ENCODE measurements around the gene RXRB.
A peak's percentile ranks its signal among the peaks of the same experiment; 100 is the strongest.

RXRB gene

GRCh38 chr6:33200219-33201146 is at the start of gene RXRB, which contains the start of gene SLC39A7:
TSS of gene RXRB (minus strand) at chr6:33200665. CDS start at chr6:33200476, 189 bp downstream.
TSS of gene SLC39A7 (plus strand) at chr6:33200867. CDS start at chr6:33201246, 379 bp downstream.
- TF ChIP-seq EZH2phosphoT487 (IDR thresholded peaks at IDR 0.05; ENCODE audit: borderline replicate concordance, low read length) (no peak), CTCF (IDR thresholded peaks at IDR 0.05; ENCODE audit: low read depth, low read length, poor library complexity, severe bottlenecking) (no peak)
- Histone ChIP-seq H3K27me3 (ENCODE audit: control insufficient read depth, low read length) (no peaks in the 10 kb centered on the region), H3K9me2 (replicated peaks; ENCODE audit: control insufficient read depth, low read length) (no peaks in the 10 kb centered on the region), H3K4me3 (ENCODE audit: low read length) (peak within 1 kb of the TSS; percentile 91), H3K4me1 (ENCODE audit: control insufficient read depth, low read length) (peaks cover 55% of the 10 kb centered on the region), H3K36me3 (ENCODE audit: control insufficient read depth, low read length) (peaks cover 61% of the 10 kb centered on the region), H4K20me1 (ENCODE audit: control insufficient read depth, insufficient read depth, low read depth, low read length) (0 out of 2 replicates have a peak, but pooled peaks cover 4% of the 10 kb centered on the region), H3K27ac (ENCODE audit: low read depth, low read length) (peak within 1 kb of the TSS; percentile 87), H3K9me3 (ENCODE audit: control insufficient read depth, insufficient read depth, low read length) (no peaks in the 10 kb centered on the region), H3K4me2 (ENCODE audit: low read length) (peak within 1 kb of the TSS; percentile 98), H3F3A (ENCODE audit: control insufficient read depth, insufficient read depth) (peaks cover 15% of the 10 kb centered on the region), H3K79me2 (ENCODE audit: control insufficient read depth, low read length) (peaks cover 56% of the 10 kb centered on the region)

- Histone ChIP-seq H3K4me2 (ENCODE audit: low read length) (peak overlapping the region; percentile 92), H3K4me3 (ENCODE audit: low read length) (peak overlapping the region; percentile 73), H3F3A (ENCODE audit: control insufficient read depth, insufficient read depth) (peaks cover 8% of the 10 kb centered on the region), H4K20me1 (ENCODE audit: control insufficient read depth, insufficient read depth, low read depth, low read length) (no peaks in the 10 kb centered on the region), H3K79me2 (ENCODE audit: control insufficient read depth, low read length) (peaks cover 8% of the 10 kb centered on the region), H3K9me2 (replicated peaks; ENCODE audit: control insufficient read depth, low read length) (no peaks in the 10 kb centered on the region), H3K36me3 (ENCODE audit: control insufficient read depth, low read length) (peaks cover 14% of the 10 kb centered on the region), H3K27ac (ENCODE audit: low read depth, low read length) (peak overlapping the region; percentile 61), H3K27me3 (ENCODE audit: control insufficient read depth, low read length) (no peaks in the 10 kb centered on the region), H3K4me1 (ENCODE audit: control insufficient read depth, low read length) (peaks cover 23% of the 10 kb centered on the region), H3K9me3 (ENCODE audit: control insufficient read depth, insufficient read depth, low read length) (no peaks in the 10 kb centered on the region)
- no peak for TF ChIP-seq EZH2phosphoT487 (IDR thresholded peaks at IDR 0.05; ENCODE audit: borderline replicate concordance, low read length)
- no peak for TF ChIP-seq CTCF (IDR thresholded peaks at IDR 0.05; ENCODE audit: low read depth, low read length, poor library complexity, severe bottlenecking)
Observed at GRCh38 chr6:33249732-33250630, 49.5 kb upstream of the RXRB start.

GRCh38 chr6:33248932-33249731 is 48.7 kb upstream of the RXRB start:
- Histone ChIP-seq H3K9me2 (replicated peaks; ENCODE audit: control insufficient read depth, low read length) (no peaks in the 10 kb centered on the region), H3K4me1 (ENCODE audit: control insufficient read depth, low read length) (peaks cover 23% of the 10 kb centered on the region), H3K4me3 (ENCODE audit: low read length) (peak overlapping the region; percentile 73), H3K27me3 (ENCODE audit: control insufficient read depth, low read length) (no peaks in the 10 kb centered on the region), H3F3A (ENCODE audit: control insufficient read depth, insufficient read depth) (peaks cover 8% of the 10 kb centered on the region), H3K27ac (ENCODE audit: low read depth, low read length) (peak overlapping the region; percentile 63), H3K9me3 (ENCODE audit: control insufficient read depth, insufficient read depth, low read length) (no peaks in the 10 kb centered on the region), H3K4me2 (ENCODE audit: low read length) (peak overlapping the region; percentile 92), H3K79me2 (ENCODE audit: control insufficient read depth, low read length) (peaks cover 8% of the 10 kb centered on the region), H4K20me1 (ENCODE audit: control insufficient read depth, insufficient read depth, low read depth, low read length) (no peaks in the 10 kb centered on the region), H3K36me3 (ENCODE audit: control insufficient read depth, low read length) (peaks cover 14% of the 10 kb centered on the region)
- no peak for TF ChIP-seq EZH2phosphoT487 (IDR thresholded peaks at IDR 0.05; ENCODE audit: borderline replicate concordance, low read length)
- no peak for TF ChIP-seq CTCF (IDR thresholded peaks at IDR 0.05; ENCODE audit: low read depth, low read length, poor library complexity, severe bottlenecking)
